ENCODE data around the gene CALR3. TPM values are rescaled to one million over a fixed set of nuclear protein-coding genes. Genes with fewer than 3 reads are reported as not detected.

CALR3 gene
- polyA plus RNA-seq, 1 donor from 2014 or later: not detected

- H4K20me1 ChIP-seq (ENCODE audit: insufficient read depth): no peaks in the 10 kb centered on the region
- H3K4me2 ChIP-seq (ENCODE audit: low read length): no peak overlapping the region
- no peak overlapping the region for H3K4me3 ChIP-seq (ENCODE audit: low read length)
- no peaks in the 10 kb centered on the region for H3F3A ChIP-seq (ENCODE audit: insufficient read depth, low read length, poor library complexity, severe bottlenecking)
- no peaks in the 10 kb centered on the region for H3K36me3 ChIP-seq (ENCODE audit: insufficient read depth, low read length)
- TF ChIP-seq SMC3 (conservative IDR thresholded peaks at IDR 0.05; ENCODE audit: poor library complexity) (no peak), MXI1 (conservative IDR thresholded peaks at IDR 0.05; ENCODE audit: poor library complexity, severe bottlenecking) (no peak), CTCF (IDR thresholded peaks at IDR 0.05; ENCODE audit: poor library complexity, severe bottlenecking) (no peak), RAD21 (conservative IDR thresholded peaks at IDR 0.05) (no peak), POLR2AphosphoS5 (IDR thresholded peaks at IDR 0.05) (no peak), EZH2 (IDR thresholded peaks at IDR 0.05; ENCODE audit: borderline replicate concordance, insufficient read depth, low read length, poor library complexity, severe bottlenecking) (no peak), REST (IDR thresholded peaks at IDR 0.05; ENCODE audit: borderline replicate concordance) (no peak), TAF1 (IDR thresholded peaks at IDR 0.05; ENCODE audit: low read depth) (no peak), EP300 (conservative IDR thresholded peaks at IDR 0.05; ENCODE audit: poor library complexity, severe bottlenecking) (no peak)
- no peaks in the 10 kb centered on the region for H3K9me3 ChIP-seq (ENCODE audit: low read length)
- no peak overlapping the region for H3K9ac ChIP-seq (ENCODE audit: low read length)
- no peaks in the 10 kb centered on the region for H3K27me3 ChIP-seq (ENCODE audit: insufficient read depth, low read depth, low read length)
- no peaks in the 10 kb centered on the region for H3K79me2 ChIP-seq (replicated peaks; ENCODE audit: insufficient read depth, low read length)
- no peak overlapping the region for H3K27ac ChIP-seq (ENCODE audit: low read length)
- H2AFZ ChIP-seq (ENCODE audit: low read depth, low read length): no peak overlapping the region
- H3K9me2 ChIP-seq (ENCODE audit: insufficient read depth, low read length): no peaks in the 10 kb centered on the region
Observed at GRCh38 chr19:16518061-16518460, 22.1 kb upstream of the CALR3 start.

GRCh38 chr19:16516923-16517610 is 21.1 kb upstream of the CALR3 start:
- Histone ChIP-seq H4K20me1 (ENCODE audit: insufficient read depth) (no peaks in the 10 kb centered on the region), H3K36me3 (ENCODE audit: insufficient read depth, low read length) (no peaks in the 10 kb centered on the region), H3F3A (ENCODE audit: insufficient read depth, low read length, poor library complexity, severe bottlenecking) (no peaks in the 10 kb centered on the region), H3K9me2 (ENCODE audit: insufficient read depth, low read length) (no peaks in the 10 kb centered on the region), H3K4me2 (ENCODE audit: low read length) (no peak overlapping the region), H3K4me3 (ENCODE audit: low read length) (no peak overlapping the region), H2AFZ (ENCODE audit: low read depth, low read length) (no peak overlapping the region), H3K9ac (ENCODE audit: low read length) (no peak overlapping the region), H3K9me3 (ENCODE audit: low read length) (no peaks in the 10 kb centered on the region), H3K27ac (ENCODE audit: low read length) (no peak overlapping the region), H3K27me3 (ENCODE audit: insufficient read depth, low read depth, low read length) (no peaks in the 10 kb centered on the region), H3K79me2 (replicated peaks; ENCODE audit: insufficient read depth, low read length) (no peaks in the 10 kb centered on the region)
- no peak for TF ChIP-seq POLR2AphosphoS5 (IDR thresholded peaks at IDR 0.05)
- no peak for TF ChIP-seq REST (IDR thresholded peaks at IDR 0.05; ENCODE audit: borderline replicate concordance)
- TF ChIP-seq EP300 (conservative IDR thresholded peaks at IDR 0.05; ENCODE audit: poor library complexity, severe bottlenecking): no peak
- TF ChIP-seq MXI1 (conservative IDR thresholded peaks at IDR 0.05; ENCODE audit: poor library complexity, severe bottlenecking): no peak
- no peak for TF ChIP-seq TAF1 (IDR thresholded peaks at IDR 0.05; ENCODE audit: low read depth)
- no peak for TF ChIP-seq RAD21 (conservative IDR thresholded peaks at IDR 0.05)
- no peak for TF ChIP-seq CTCF (IDR thresholded peaks at IDR 0.05; ENCODE audit: poor library complexity, severe bottlenecking)
- TF ChIP-seq SMC3 (conservative IDR thresholded peaks at IDR 0.05; ENCODE audit: poor library complexity): no peak
- TF ChIP-seq EZH2 (IDR thresholded peaks at IDR 0.05; ENCODE audit: borderline replicate concordance, insufficient read depth, low read length, poor library complexity, severe bottlenecking): no peak

All from neural cell (in vitro differentiated cells).